ENCODE data around the gene TFDP2. TPM values are rescaled to one million over a fixed set of nuclear protein-coding genes. Genes with fewer than 3 reads are reported as not detected.

The TFDP2 gene
- total RNA-seq = 11.6 and 23.2 TPM in 2 replicates

GRCh38 chr3:142148792-142149672, at the start of gene TFDP2:
Gene TFDP2, minus strand, starts transcription at chr3:142149544. Its CDS starts 47,795 bp downstream, at chr3:142101749.
- H3K27me3 ChIP-seq (ENCODE audit: control insufficient read depth, insufficient read depth, low read length) = no peaks in the 10 kb centered on the region
- peak within 1 kb of the TSS; percentile 84 for H3K4me3 ChIP-seq (ENCODE audit: low read depth, low read length)
- FAIRE-seq = no peak
- peak; percentile 76 for DNase-seq (ENCODE audit: low read depth)
- no peaks in the 10 kb centered on the region for H3K36me3 ChIP-seq (ENCODE audit: control insufficient read depth, insufficient read depth, low read length)
- TF ChIP-seq CTCF (IDR thresholded peaks at IDR 0.05; ENCODE audit: insufficient read depth, low read length, severe bottlenecking) = no peak

DNA sequence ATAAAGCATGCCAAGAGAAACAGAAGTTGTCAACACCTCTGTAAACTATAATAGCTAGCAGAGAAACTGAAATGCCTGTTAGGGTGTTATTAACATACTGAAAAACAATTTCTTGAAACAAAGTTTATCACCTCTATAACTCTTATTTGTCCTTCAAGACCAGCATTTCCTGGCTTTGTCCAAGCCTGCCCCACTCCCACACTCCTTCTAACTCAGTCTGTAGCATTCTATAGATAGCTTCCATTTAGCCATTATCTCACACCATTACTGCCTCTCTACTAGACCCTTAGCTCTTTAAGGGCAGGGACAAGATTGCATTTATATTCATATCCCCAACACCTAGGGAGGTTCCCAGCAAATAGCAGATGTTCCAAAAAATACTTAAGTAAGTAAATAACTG, 39.5 kb upstream of the TFDP2 start:
- H3K36me3 ChIP-seq (ENCODE audit: control insufficient read depth, insufficient read depth, low read length) = no peaks in the 10 kb centered on the region
- no peak for FAIRE-seq
- no peaks in the 10 kb centered on the region for H3K27me3 ChIP-seq (ENCODE audit: control insufficient read depth, insufficient read depth, low read length)
- DNase-seq (ENCODE audit: low read depth) = no peak
- H3K4me3 ChIP-seq (ENCODE audit: low read depth, low read length) = no peak overlapping the region
- no peak for TF ChIP-seq CTCF (IDR thresholded peaks at IDR 0.05; ENCODE audit: insufficient read depth, low read length, severe bottlenecking)

GRCh38 chr3:142180761-142181362, 31.5 kb upstream of the TFDP2 start:
- peaks cover 3% of the 10 kb centered on the region for H3K36me3 ChIP-seq (ENCODE audit: control insufficient read depth, insufficient read depth, low read length)
- no peak overlapping the region for H3K4me3 ChIP-seq (ENCODE audit: low read depth, low read length)
- no peak for FAIRE-seq

DNA sequence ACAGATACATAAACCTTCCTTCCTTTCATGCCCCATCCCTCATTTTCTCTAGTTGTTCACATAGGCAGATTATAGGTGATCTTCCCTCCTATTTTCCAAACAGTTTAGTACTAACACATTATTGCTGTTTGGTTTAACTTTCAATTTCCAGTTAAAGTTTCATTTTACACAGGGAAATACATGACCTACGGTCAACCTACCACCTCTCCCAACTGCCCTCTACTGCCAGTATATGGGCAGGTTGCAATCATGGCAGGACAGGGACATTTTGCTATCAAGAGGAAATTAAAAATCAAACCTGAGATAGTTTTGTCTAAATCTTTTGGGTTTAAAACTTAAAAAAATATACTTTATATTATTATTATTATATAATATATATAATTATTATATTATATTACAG, 26.1 kb upstream of the TFDP2 start:
- Histone ChIP-seq H3K27me3 (ENCODE audit: control insufficient read depth, insufficient read depth, low read length) (no peaks in the 10 kb centered on the region), H3K36me3 (ENCODE audit: control insufficient read depth, insufficient read depth, low read length) (peaks cover 4% of the 10 kb centered on the region), H3K4me3 (ENCODE audit: low read depth, low read length) (no peak overlapping the region)
- DNase-seq (ENCODE audit: low read depth) (no peak), FAIRE-seq (no peak)
- no peak for TF ChIP-seq CTCF (IDR thresholded peaks at IDR 0.05; ENCODE audit: insufficient read depth, low read length, severe bottlenecking)

More at GRCh38 chr3:142180761-142181362, 31.5 kb upstream of the TFDP2 start:
- TF ChIP-seq CTCF (IDR thresholded peaks at IDR 0.05; ENCODE audit: insufficient read depth, low read length, severe bottlenecking) = peak; percentile 35
- no peaks in the 10 kb centered on the region for H3K27me3 ChIP-seq (ENCODE audit: control insufficient read depth, insufficient read depth, low read length)
- DNase-seq (ENCODE audit: low read depth) = peak; percentile 20

DNA sequence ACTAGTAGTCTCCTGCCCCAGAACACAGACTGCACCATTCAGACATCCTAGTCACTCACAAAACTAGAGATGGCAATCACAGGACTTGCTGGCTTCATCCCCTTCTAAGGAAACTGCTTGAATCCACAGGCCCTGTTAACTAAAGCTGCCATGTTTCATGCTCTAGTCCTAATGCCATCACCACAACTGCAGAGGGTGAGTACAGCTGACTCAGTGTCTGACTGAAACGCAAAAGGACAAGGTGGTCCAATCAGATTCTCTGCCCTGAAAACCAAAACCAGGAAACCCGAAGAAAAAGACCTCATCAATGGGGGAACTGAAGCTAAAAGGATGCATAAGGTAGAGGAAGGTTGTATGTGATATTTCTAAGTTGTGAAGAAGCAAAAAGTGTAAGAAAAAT, 25.2 kb upstream of the TFDP2 start:
- DNase-seq (ENCODE audit: low read depth) (no peak), FAIRE-seq (peak; percentile 77)
- no peaks in the 10 kb centered on the region for H3K27me3 ChIP-seq (ENCODE audit: control insufficient read depth, insufficient read depth, low read length)
- no peak for TF ChIP-seq CTCF (IDR thresholded peaks at IDR 0.05; ENCODE audit: insufficient read depth, low read length, severe bottlenecking)
- no peak overlapping the region for H3K4me3 ChIP-seq (ENCODE audit: low read depth, low read length)
- peaks cover 1% of the 10 kb centered on the region for H3K36me3 ChIP-seq (ENCODE audit: control insufficient read depth, insufficient read depth, low read length)

Measured in bronchial epithelial cell (primary cell).